RWPE1 (cell line): ENCODE data around the gene UBE3B.

Experiments
- CTCF ChIA-PET: fragments of 350-600 bp; sonication (Branson Sonifier 250); formaldehyde crosslinking; extraction: SDS; loops from one replicate; lab custom pipeline; 2021; lab: Yijun Ruan, JAX
- POLR2A ChIA-PET: fragments of 400-600 bp; formaldehyde crosslinking; extraction: SDS; loops from one replicate; lab custom pipeline; 2020; ENCODE audit warnings: antibody characterized with exemption; ENCODE audit not compliant: low non-redundant PET; lab: Yijun Ruan, JAX
- DNase-seq: peaks from one replicate; pipeline ENCODE4 v3.0.0; 2012; ENCODE audit warnings: low spot score
- H3K27ac ChIP-seq: fragments of 450-650 bp; 2 replicates; pipeline ENCODE4 v1.5.1; 2017
- TF ChIP-seq, protein P1 (sequence below): fragments of 450-650 bp; conservative IDR thresholded peaks from 2 replicates; pipeline ENCODE4 v1.5.1; 2017; ENCODE audit warnings: low read depth, mild to moderate bottlenecking

Gene UBE3B

GRCh38 chr12:109489955-109490565 lies 12.6 kb downstream of the UBE3B start:
- CTCF ChIA-PET = interaction anchor here (0.7 kb wide), 1 partner anchor 84 kb away, joined by 3 read pairs; the partner anchor contains the start of gene MVK
- TF ChIP-seq, protein P1, sequence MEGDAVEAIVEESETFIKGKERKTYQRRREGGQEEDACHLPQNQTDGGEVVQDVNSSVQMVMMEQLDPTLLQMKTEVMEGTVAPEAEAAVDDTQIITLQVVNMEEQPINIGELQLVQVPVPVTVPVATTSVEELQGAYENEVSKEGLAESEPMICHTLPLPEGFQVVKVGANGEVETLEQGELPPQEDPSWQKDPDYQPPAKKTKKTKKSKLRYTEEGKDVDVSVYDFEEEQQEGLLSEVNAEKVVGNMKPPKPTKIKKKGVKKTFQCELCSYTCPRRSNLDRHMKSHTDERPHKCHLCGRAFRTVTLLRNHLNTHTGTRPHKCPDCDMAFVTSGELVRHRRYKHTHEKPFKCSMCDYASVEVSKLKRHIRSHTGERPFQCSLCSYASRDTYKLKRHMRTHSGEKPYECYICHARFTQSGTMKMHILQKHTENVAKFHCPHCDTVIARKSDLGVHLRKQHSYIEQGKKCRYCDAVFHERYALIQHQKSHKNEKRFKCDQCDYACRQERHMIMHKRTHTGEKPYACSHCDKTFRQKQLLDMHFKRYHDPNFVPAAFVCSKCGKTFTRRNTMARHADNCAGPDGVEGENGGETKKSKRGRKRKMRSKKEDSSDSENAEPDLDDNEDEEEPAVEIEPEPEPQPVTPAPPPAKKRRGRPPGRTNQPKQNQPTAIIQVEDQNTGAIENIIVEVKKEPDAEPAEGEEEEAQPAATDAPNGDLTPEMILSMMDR = no peak
- POLR2A ChIA-PET = no interaction called here
- H3K27ac ChIP-seq = no peak overlapping the region
- DNase-seq = no peak

GRCh38 chr12:109491671-109492070 lies 14.2 kb downstream of the UBE3B start:
- CTCF ChIA-PET = no interaction called here

DNA sequence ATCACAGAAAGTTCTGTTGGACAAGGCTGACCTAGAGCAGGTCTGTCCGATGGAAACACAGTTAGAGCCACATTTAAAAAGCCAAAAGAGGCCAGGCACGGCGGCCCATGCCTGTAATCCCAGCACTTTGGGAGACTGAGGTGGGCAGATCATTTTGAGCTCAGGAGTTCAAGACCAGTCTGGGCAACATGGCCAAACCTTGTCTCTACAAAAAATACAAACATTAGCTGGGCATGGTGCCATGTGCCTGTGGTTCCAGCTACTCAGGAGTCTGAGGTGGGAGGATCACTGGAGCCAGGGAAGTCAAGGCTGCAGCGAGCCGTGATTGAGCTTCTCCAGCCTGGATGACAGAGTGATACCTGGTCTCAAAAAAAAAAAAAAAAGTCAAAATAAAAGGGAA lies 14.9 kb downstream of the UBE3B start:
- TF ChIP-seq, protein P1 = no peak
- POLR2A ChIA-PET = no interaction called here
- CTCF ChIA-PET = no interaction called here
- DNase-seq = no peak
- no peak overlapping the region for H3K27ac ChIP-seq

More at GRCh38 chr12:109491671-109492070, 14.2 kb downstream of the UBE3B start:
- TF ChIP-seq, protein P1 = no peak
- no peak overlapping the region for H3K27ac ChIP-seq
- DNase-seq = no peak
- POLR2A ChIA-PET = no interaction called here

DNA sequence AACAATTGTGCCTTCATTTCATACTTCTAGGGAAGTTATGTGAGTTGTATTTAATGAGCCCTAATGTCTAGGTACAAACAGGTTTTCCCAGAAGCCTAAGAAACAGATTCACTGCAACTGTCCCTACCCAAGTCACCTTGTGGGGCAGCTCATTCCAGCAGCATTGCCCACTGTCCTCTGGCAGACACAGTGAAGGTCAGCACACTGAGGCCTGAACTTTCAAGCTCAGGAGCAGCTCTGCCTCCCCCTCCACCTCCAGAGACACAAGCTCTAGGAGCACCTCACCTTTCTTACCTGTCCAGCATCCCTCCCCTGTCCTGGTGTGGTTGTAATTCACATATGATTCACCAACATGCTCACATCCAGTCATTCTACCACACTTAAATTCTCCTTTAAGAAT lies 15.7 kb downstream of the UBE3B start:
- no peak overlapping the region for H3K27ac ChIP-seq
- POLR2A ChIA-PET = no interaction called here
- CTCF ChIA-PET = no interaction called here
- no peak for DNase-seq
- TF ChIP-seq, protein P1 = no peak

DNA sequence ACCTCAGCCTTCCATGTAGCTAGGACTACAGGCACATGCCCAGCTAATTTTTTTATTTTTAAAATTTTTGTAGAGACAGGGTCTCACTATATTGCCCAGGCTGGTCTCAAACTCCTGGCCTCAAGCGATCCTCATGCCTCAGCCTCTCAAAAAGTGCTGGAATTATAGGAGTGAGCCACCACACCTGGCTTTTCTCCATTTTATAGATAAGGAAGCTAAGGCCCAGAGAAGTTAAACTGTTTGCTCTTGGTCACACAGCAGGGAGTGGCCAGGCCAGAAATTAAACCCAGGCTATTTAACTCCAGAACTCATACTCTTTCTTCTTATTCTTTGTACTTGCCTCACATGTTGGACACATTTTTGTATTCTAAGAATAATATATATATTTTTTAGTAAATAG lies 16.5 kb downstream of the UBE3B start:
- TF ChIP-seq, protein P1 = no peak
- ChIA-PET POLR2A (no interaction called here), CTCF (interaction anchor here (0.6 to 0.7 kb wide), 2 partner anchors 54 to 66 kb away, joined by 3 read pairs; no protein-coding TSS in a partner anchor)
- DNase-seq = no peak
- no peak overlapping the region for H3K27ac ChIP-seq

DNA sequence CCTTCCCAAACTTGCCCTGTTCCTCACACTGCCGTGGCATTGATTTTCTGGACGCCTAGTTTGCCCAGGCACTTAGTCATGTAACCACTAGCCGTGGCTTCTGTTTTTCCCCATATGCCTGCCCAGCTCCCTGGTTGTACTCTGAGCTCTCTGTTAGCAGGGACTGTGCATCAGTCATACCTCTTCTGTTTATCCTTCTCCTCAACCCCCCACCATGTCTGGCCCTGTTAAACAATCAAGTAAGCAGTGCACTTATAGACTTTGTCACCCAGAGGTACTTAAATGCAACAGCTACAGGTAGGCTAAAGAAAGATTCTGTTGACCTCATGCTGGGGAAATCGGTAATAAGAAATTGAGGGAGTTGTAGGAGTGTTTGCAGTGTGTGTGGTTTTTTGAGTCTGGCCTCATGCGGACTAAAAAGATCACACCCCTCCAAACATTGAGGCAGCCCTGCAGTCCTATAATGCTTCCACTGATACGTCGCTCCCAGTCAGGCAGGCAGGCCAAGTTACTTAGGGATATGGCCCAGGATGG lies 17.0 kb downstream of the UBE3B start:
- no peak overlapping the region for H3K27ac ChIP-seq
- TF ChIP-seq, protein P1 = no peak
- ChIA-PET CTCF (interaction anchor here (0.6 to 0.7 kb wide), 3 partner anchors 17 to 67 kb away, joined by 3 to 4 read pairs (median 3); no protein-coding TSS in a partner anchor), POLR2A (no interaction called here)
- no peak for DNase-seq
